Hepatocyte (in vitro differentiated cells): ENCODE results near the gene ZKSCAN4.

Source experiments
- CTCF ChIP-seq: fragments of 200-600 bp; sonication (generic); IDR thresholded peaks from 2 replicates; pipeline ENCODE4 v1.5.1; 2016; ENCODE audit warnings: antibody characterized with exemption, mild to moderate bottlenecking; ENCODE audit not compliant: poor library complexity
- EZH2phosphoT487 ChIP-seq: fragments of 200-600 bp; sonication (generic); IDR thresholded peaks from one replicate; pipeline ENCODE4 v1.6.1; 2018; ENCODE audit warnings: antibody characterized with exemption, mild to moderate bottlenecking, low read depth, moderate library complexity; ENCODE audit not compliant: unreplicated experiment, severe bottlenecking

- TF ChIP-seq CTCF (no peak), EZH2phosphoT487 (no peak)
Measured at GRCh38 chr6:28217890-28218289, 34.2 kb downstream of the ZKSCAN4 start.
